GM23338 (cell line): ENCODE measurements around the gene ZNF275.

Source experiments
- CTCF ChIP-seq, 2 experiments: fragments of 200-600 bp in 1 of 2; sonication (generic) in 1 of 2; conservative IDR thresholded peaks; 2 replicates each; pipeline versions ENCODE4 v1.5.1 to v1.6.1; 2016 to 2017; ENCODE audit warnings: antibody characterized with exemption in 2 of 2, low read depth in 2 of 2, mild to moderate bottlenecking in 2 of 2, moderate library complexity in 1 of 2
- EZH2 ChIP-seq: fragments of 200-600 bp; sonication (generic); IDR thresholded peaks from one replicate; pipeline ENCODE4 v1.8.0; 2017; ENCODE audit warnings: antibody characterized with exemption, mild to moderate bottlenecking, low read depth; ENCODE audit not compliant: unreplicated experiment
- EZH2phosphoT487 ChIP-seq: fragments of 200-600 bp; sonication (generic); IDR thresholded peaks from one replicate; pipeline ENCODE4 v1.8.1; 2018; ENCODE audit warnings: antibody characterized with exemption; ENCODE audit not compliant: unreplicated experiment
- JUNB ChIP-seq: IDR thresholded peaks from one replicate; pipeline ENCODE4 v1.6.1; 2016; ENCODE audit warnings: antibody characterized with exemption; ENCODE audit not compliant: unreplicated experiment
- POLR2AphosphoS5 ChIP-seq: IDR thresholded peaks from 2 replicates; pipeline ENCODE4 v1.6.1; 2016; ENCODE audit warnings: antibody characterized with exemption, low read depth
- TF ChIP-seq, protein P1 (sequence below): IDR thresholded peaks from one replicate; pipeline ENCODE4 v1.6.1; 2018; ENCODE audit warnings: antibody characterized with exemption; ENCODE audit not compliant: unreplicated experiment

DNA sequence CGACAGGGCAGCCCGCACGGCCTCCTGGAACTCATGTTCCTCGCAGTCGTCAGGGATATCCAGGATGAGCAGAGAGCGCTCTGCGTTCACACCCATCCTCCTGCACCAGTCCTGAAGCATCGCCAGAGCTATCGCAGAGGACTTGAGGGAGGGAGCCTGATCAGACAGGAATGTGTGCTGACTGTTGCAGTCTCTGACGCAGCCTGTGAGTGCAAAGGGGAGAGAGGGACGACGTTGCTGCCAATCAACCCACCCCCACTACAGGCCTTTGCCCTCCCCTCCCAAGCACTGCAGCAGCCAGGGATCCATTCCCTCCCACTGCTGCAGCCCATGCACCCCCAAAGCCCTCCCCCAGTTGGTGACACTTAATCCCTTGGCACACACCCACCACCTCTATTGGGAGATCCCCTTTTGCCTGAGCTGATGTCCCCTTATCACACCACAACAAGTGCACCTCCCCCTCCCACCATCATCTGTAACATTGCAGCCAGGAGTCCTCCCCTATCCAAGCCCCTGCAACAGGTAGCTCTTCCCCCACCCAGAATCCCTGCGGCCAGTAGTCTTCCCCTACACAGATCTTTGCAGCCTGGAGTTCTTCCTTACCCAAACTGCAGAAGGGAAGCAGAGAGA, 13.3 kb upstream of the ZNF275 start:
- TF ChIP-seq CTCF (conservative IDR thresholded peaks at IDR 0.05; ENCODE audit: low read depth in 2 of 2) = no peak
- TF ChIP-seq JUNB = no peak
- no peak for TF ChIP-seq EZH2
- TF ChIP-seq, protein P1, sequence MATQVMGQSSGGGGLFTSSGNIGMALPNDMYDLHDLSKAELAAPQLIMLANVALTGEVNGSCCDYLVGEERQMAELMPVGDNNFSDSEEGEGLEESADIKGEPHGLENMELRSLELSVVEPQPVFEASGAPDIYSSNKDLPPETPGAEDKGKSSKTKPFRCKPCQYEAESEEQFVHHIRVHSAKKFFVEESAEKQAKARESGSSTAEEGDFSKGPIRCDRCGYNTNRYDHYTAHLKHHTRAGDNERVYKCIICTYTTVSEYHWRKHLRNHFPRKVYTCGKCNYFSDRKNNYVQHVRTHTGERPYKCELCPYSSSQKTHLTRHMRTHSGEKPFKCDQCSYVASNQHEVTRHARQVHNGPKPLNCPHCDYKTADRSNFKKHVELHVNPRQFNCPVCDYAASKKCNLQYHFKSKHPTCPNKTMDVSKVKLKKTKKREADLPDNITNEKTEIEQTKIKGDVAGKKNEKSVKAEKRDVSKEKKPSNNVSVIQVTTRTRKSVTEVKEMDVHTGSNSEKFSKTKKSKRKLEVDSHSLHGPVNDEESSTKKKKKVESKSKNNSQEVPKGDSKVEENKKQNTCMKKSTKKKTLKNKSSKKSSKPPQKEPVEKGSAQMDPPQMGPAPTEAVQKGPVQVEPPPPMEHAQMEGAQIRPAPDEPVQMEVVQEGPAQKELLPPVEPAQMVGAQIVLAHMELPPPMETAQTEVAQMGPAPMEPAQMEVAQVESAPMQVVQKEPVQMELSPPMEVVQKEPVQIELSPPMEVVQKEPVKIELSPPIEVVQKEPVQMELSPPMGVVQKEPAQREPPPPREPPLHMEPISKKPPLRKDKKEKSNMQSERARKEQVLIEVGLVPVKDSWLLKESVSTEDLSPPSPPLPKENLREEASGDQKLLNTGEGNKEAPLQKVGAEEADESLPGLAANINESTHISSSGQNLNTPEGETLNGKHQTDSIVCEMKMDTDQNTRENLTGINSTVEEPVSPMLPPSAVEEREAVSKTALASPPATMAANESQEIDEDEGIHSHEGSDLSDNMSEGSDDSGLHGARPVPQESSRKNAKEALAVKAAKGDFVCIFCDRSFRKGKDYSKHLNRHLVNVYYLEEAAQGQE = no peak
- no peak for TF ChIP-seq POLR2AphosphoS5
- no peak for TF ChIP-seq EZH2phosphoT487
